Choroid plexus epithelial cell (primary cell): ENCODE data around the gene TAAR6.

Experiments used
- DNase-seq: peaks from one replicate; pipeline ENCODE4 v3.0.0-alpha.2; 2010; ENCODE audit warnings: low read depth
- H3K4me3 ChIP-seq: 2 replicates; pipeline ENCODE4 v1.5.1; 2011; ENCODE audit warnings: low read depth, mild to moderate bottlenecking, control low read depth, low read length, moderate library complexity
- CTCF ChIP-seq: conservative IDR thresholded peaks from 2 replicates; pipeline ENCODE4 v1.5.1; 2011; ENCODE audit warnings: low read depth, mild to moderate bottlenecking, control low read depth, inconsistent platforms, low read length, moderate library complexity

Gene TAAR6

GRCh38 chr6:132607544-132608233 lies 37.6 kb downstream of the TAAR6 start:
- TF ChIP-seq CTCF = no peak
- H3K4me3 ChIP-seq = no peak overlapping the region
- DNase-seq = no peak

GRCh38 chr6:132611616-132612015 lies 41.5 kb downstream of the TAAR6 start:
- DNase-seq = no peak
- TF ChIP-seq CTCF = no peak
- no peak overlapping the region for H3K4me3 ChIP-seq

- no peak for DNase-seq
- no peak overlapping the region for H3K4me3 ChIP-seq
- TF ChIP-seq CTCF = no peak
Observed at GRCh38 chr6:132612449-132613108, 42.5 kb downstream of the TAAR6 start.

- no peak for DNase-seq
- no peak overlapping the region for H3K4me3 ChIP-seq
- no peak for TF ChIP-seq CTCF
Observed at GRCh38 chr6:132614554-132614953, 44.4 kb downstream of the TAAR6 start.

GRCh38 chr6:132616677-132617076 lies 46.6 kb downstream of the TAAR6 start:
- H3K4me3 ChIP-seq = no peak overlapping the region
- DNase-seq = no peak
- TF ChIP-seq CTCF = no peak
